ENCODE results near the gene TMEM178B. TPM values are rescaled to one million over a fixed set of nuclear protein-coding genes. Genes with fewer than 3 reads are reported as not detected.
"Not testable (repeated sequence)": the region's sequence is repeated elsewhere in the genome, so short reads cannot be mapped to it uniquely, and the experiment has no call there.

The TMEM178B gene
- total and polyA plus RNA-seq, 9 donors = 0.10 to 1.6 (median 0.30) TPM

- Histone ChIP-seq H3K36me3 (no peaks in the 10 kb centered on the region), H3K9me3 (no peaks in the 10 kb centered on the region), H3K4me1 (ENCODE audit: insufficient read depth) (no peaks in the 10 kb centered on the region), H3K27ac (no peak overlapping the region), H3K27me3 (no peaks in the 10 kb centered on the region), H3K4me3 (no peak overlapping the region)
- no peak for DNase-seq
- intact Hi-C loops (cut with DNase I) = no loop called here
- WGBS, 3 donors = 40 to 52% (median 46%) methylated on average over 4 of the region's 4 CpGs
- TF ChIP-seq POLR2A (IDR thresholded peaks at IDR 0.05) (no peak), EP300 (IDR thresholded peaks at IDR 0.05) (no peak), CTCF (IDR thresholded peaks at IDR 0.05) (no peak)
Observed at GRCh38 chr7:141377906-141378305, 304.0 kb downstream of the TMEM178B start.

- 81 to 96% (median 92%) methylated on average over 2 of the region's 2 CpGs for WGBS, 3 donors
- Histone ChIP-seq H3K9me3 (no peaks in the 10 kb centered on the region), H3K4me3 (no peak overlapping the region), H3K27ac (no peak overlapping the region), H3K4me1 (ENCODE audit: insufficient read depth) (no peaks in the 10 kb centered on the region), H3K27me3 (no peaks in the 10 kb centered on the region), H3K36me3 (no peaks in the 10 kb centered on the region)
- intact Hi-C loops (cut with DNase I) = no loop called here
- no peak for DNase-seq
- TF ChIP-seq CTCF (IDR thresholded peaks at IDR 0.05) = no peak
- no peak for TF ChIP-seq EP300 (IDR thresholded peaks at IDR 0.05)
- TF ChIP-seq POLR2A (IDR thresholded peaks at IDR 0.05) = no peak
Observed at GRCh38 chr7:141378405-141378804, 304.5 kb downstream of the TMEM178B start.

GRCh38 chr7:141381794-141382427 is 308.0 kb downstream of the TMEM178B start:
- WGBS, 3 donors = 74 to 83% (median 81%) methylated on average over 3 of the region's 3 CpGs
- H3K36me3 ChIP-seq = no peaks in the 10 kb centered on the region
- H3K4me3 ChIP-seq = no peak overlapping the region
- H3K9me3 ChIP-seq = no peaks in the 10 kb centered on the region
- H3K4me1 ChIP-seq (ENCODE audit: insufficient read depth) = no peaks in the 10 kb centered on the region
- DNase-seq = no peak
- intact Hi-C loops (cut with DNase I) = no loop called here
- TF ChIP-seq CTCF (IDR thresholded peaks at IDR 0.05) (no peak), EP300 (IDR thresholded peaks at IDR 0.05) (no peak), POLR2A (IDR thresholded peaks at IDR 0.05) (no peak)
- no peak overlapping the region for H3K27ac ChIP-seq
- no peaks in the 10 kb centered on the region for H3K27me3 ChIP-seq

- H3K4me3 ChIP-seq; H3K4me1 ChIP-seq (ENCODE audit: insufficient read depth); H3K27ac ChIP-seq; intact Hi-C loops (cut with DNase I); H3K27me3 ChIP-seq; H3K9me3 ChIP-seq; H3K36me3 ChIP-seq; DNase-seq: not testable (repeated sequence)
- 79 to 90% (median 88%) methylated on average over 3 of the region's 3 CpGs for WGBS, 3 donors
Observed at GRCh38 chr7:141383356-141383755, 309.5 kb downstream of the TMEM178B start.

- H3K9me3 ChIP-seq = no peaks in the 10 kb centered on the region
- intact Hi-C loops (cut with DNase I) = no loop called here
- H3K4me1 ChIP-seq (ENCODE audit: insufficient read depth) = no peaks in the 10 kb centered on the region
- DNase-seq = no peak
- H3K27ac ChIP-seq = no peak overlapping the region
- H3K27me3 ChIP-seq = no peaks in the 10 kb centered on the region
- TF ChIP-seq CTCF (IDR thresholded peaks at IDR 0.05) (no peak), EP300 (IDR thresholded peaks at IDR 0.05) (no peak), POLR2A (IDR thresholded peaks at IDR 0.05) (no peak)
- H3K4me3 ChIP-seq = no peak overlapping the region
- H3K36me3 ChIP-seq = no peaks in the 10 kb centered on the region
- 91 to 92% (median 91%) methylated on average over 1 of the region's 1 CpG for WGBS, 3 donors
Observed at GRCh38 chr7:141386881-141387280, 313.0 kb downstream of the TMEM178B start.

Measured in ovary (tissue), 9 donors.